Astrocyte of the hippocampus (primary cell): ENCODE data around the gene GNPDA1.
A peak's percentile ranks its signal among the peaks of the same experiment; 100 is the strongest.
"Not testable (repeated sequence)": the region's sequence is repeated elsewhere in the genome, so short reads cannot be mapped to it uniquely, and the experiment has no call there.

Experiments used
- DNase-seq: peaks from one replicate; pipeline ENCODE4 v3.0.0; 2011; ENCODE audit warnings: low read depth, low spot score

The GNPDA1 gene

DNA sequence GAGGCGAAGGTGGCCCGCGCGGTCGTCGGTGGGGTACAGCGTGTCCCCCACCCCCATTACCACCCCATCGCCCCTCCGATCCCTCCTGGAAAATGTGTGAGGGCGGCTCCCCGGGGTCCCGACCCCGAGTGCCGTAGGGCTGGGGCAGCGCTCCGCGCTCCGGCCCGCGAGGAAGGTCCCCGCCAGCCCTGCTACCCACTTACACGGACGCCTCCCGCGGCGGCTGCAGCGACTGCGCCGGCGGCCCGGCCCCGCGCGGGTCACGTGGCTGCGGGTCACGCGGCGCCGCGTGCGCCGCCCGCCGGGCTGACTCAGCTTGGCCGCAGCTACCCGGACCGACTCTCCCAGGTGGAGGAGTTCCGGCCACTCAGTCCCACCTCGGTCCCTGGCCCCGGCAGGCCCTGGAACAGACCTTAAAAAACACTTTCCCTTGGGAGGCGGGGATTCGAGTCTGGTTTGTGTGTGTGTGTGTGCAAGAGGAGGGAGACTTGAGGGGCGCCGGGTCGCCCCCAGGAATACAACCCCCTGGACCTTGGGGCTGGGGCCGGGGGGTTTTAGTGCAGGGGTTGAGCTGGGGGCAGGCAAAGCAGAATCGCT lies at the start of gene GNPDA1:
Gene GNPDA1, minus strand, starts transcription at position 236 of the 597 bp plus-strand sequence. CDS start 992 bp downstream, outside the sequence.
- DNase-seq, result peak; percentile 95

- peak; percentile 23 for DNase-seq
These were observed 46.6 kb upstream of the GNPDA1 start for GRCh38 chr5:142059304-142059940.

- no peak for DNase-seq
These were observed 44.9 kb upstream of the GNPDA1 start for GRCh38 chr5:142057697-142058056.

GRCh38 chr5:142056816-142057696 lies 44.2 kb upstream of the GNPDA1 start:
- peak; percentile 54 for DNase-seq

- DNase-seq, result no peak
These were observed 42.5 kb upstream of the GNPDA1 start for GRCh38 chr5:142055301-142055700.

GRCh38 chr5:142053426-142054151 lies 40.8 kb upstream of the GNPDA1 start:
- DNase-seq, result peak; percentile 51

- not testable (repeated sequence) for DNase-seq
These were observed 39.2 kb upstream of the GNPDA1 start for GRCh38 chr5:142052026-142052425.

DNA sequence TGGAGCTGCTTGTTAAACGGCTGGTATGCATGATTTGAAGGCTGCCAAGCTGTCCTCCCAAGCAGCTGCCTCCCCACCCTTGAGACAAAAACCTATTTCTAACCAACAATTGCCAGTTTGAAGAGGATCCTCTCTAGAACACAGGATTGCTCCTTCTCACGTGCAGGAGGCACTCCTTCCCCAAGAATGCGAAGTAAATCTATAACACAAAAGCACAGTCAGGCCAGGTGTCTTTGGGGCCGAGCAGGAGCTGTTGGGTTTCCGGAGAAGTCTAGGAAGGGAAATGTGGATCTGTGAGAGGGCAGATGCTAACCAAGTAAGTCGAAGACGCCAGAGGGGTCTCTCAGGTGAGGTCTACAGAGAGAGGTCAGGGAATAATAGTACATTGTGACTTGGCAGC lies 35.4 kb upstream of the GNPDA1 start:
- DNase-seq, result no peak

DNA sequence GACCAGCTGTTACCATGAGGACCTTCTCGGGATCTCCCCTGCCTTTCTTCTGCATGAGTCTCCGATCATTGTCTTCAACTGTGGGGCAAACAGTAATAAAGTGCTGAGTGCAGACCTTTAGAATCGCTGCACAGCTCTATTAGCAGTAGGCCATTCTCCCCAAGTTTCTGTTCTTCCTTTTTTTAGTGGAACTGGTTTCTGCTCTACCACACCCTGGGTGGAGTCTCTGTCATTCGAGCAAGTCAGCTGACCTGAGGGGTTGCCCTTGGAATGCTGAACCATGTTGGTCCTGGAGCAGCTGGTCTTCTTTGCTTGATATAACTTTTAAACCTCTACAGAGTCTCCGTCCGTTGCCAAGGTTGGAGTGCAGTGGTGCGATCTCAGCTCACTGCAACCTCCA lies 33.4 kb upstream of the GNPDA1 start:
- no peak for DNase-seq

DNA sequence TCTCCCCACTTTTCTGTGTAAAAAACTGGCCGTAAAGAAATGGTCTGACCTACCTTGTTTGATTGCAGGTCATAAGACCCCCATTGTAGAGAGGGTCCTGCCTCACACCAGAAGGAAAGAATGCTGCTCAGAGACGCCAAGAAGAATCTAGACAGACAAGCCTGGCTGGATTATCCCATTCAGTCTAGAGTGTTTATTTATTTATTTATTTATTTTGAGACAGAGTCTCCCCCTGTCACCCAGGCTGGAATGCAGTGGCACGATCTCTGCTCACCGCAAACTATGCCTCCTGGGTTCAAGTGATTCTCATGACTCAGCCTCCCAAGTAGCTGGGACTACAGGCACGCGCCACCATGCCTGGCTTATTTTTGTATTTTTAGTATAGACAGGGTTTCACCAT lies 28.1 kb upstream of the GNPDA1 start:
- not testable (repeated sequence) for DNase-seq

- DNase-seq, result no peak
These were observed 27.5 kb upstream of the GNPDA1 start for GRCh38 chr5:142040285-142040684.

DNA sequence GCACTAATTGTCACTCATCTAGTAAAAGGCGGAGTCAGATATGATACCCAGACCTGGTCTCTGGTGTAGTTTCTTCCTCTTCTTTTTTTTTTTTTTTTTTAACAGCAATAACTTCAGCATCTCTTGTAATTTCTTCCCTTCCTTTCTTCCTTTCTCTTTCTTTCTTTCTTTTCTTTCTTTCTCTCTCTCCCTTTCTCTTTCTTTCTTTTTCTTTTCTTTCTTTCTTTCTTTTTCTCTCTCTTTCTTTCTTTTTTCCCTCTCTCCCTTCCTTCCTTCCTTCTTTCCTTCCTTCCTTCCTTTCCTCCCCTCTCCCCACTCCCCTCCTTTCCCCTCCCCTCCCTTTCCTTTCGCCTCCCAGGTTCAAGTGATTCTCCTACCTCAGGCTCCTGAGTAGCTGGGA lies 25.9 kb upstream of the GNPDA1 start:
- DNase-seq, result no peak

DNA sequence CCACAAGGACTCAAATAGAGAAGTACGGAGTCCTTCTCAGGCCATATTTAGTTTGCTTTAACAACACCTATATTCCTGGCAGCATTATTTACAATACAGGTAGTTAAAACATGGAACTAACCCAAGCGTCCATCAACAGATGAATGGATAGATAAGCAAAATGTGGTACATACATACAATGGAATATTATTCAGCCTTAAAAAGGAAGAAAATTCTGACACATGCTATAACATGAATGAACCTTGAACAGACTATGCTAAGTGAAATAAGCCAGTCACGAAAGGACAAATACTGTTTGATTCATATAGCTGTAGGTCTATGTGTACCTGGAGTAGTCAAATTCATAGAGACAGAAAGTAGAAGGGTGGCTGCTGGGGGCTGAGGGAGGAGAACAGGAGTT lies 24.8 kb upstream of the GNPDA1 start:
- DNase-seq, result not testable (repeated sequence)

DNA sequence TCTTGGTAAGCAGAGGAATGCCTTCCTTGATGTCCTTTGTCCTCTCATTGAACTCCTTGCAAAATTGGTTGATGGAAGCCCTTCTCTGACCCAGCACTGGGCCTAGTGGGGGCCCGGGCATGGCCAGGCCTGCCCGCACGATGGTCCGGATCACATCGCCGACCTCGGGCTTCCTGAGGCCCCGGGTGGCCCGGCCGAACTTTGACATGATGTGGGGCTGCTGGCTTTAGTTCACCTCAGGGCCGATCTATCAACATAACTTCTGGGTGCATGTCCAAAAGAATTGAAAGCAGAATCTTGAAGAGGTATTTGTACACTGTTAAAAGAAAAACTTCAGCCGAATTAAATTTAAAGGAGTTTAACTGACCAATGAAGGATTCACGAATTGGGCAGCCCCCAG lies 24.1 kb upstream of the GNPDA1 start:
- no peak for DNase-seq

- DNase-seq, result no peak
These were observed 22.2 kb upstream of the GNPDA1 start for GRCh38 chr5:142034994-142035393.

DNA sequence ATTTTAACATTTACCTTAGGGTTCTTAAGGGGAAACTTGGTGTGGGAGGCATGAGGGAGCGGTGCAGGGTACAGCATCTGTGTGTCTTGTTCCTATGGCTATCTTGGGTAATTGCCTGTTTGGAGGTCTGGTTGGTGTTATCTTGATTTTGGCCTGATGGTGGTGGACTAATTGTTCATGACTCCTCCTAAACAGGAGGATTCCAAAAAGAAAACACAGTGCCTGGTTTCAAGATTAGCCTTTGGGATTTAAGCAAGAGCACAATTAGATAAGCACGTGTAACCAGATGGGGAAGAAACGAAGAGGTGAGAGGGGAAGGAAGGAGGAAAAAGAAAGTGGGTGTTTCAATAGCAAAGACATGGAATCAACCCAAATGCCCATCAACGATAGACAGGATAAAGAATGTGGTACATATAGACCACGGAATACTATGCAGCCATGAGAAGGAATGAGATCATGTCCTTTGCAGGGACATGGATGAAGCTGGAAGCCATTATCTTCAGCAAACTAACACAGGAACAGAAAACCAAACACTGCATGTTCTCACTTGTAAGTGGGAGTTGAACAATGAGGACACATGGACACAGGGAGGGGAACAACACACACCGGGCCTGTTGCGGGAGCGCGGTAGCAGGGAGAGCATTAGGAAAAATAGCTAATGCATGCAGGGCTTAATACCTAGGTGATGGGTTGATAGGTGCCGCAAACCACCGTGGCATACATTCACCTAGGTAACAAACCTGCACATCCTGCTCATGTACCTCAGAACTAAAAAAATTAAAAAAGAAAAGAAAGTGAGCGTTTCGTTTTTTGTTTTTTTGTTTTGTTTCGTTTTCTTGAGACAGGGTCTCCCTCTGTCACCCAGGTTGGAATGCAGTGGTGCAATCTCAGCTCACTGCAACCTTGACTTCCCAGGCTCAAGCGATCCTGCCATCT lies 21.1 kb upstream of the GNPDA1 start:
- not testable (repeated sequence) for DNase-seq

DNA sequence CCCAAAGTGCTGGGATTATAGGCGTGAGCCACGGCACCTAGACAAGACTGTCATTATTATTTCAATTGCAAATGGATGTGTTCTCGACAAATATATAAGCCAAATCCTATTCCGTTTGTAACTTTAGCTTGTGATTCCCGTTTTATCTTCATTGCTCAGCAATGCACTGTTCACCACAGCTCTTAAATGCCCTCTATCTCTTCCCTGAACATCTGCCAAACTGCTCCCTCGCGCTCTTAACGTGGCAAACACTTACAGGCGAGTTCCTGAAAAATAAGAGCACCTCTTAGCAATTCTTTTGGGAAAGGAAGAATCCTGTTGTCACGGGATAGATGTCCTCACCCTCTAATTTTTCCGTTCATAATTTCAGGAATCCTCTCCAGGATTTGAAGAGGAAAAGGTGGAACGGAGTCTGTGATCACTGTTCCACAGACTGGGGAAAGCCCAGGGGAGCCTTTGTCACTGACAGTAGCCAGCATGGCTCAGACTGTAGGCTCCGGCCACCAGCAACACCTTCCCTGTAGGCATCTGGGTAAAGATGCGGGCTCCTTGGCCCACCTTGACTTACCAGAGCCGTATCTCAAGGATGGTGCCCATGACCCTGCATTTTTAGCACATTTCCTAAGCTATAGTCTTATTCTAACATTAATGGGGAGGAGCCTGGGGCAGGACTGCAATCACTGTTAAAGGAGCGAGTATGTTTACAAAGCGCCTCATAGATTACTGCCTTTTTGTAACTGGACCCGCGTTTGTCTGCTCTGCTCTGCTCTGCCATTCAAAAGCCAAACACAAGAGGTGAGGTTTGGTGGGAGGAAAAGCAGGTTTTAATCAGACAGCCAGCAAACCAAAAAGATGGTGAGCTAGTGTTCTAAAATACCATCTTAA lies 20.2 kb upstream of the GNPDA1 start:
- no peak for DNase-seq

DNA sequence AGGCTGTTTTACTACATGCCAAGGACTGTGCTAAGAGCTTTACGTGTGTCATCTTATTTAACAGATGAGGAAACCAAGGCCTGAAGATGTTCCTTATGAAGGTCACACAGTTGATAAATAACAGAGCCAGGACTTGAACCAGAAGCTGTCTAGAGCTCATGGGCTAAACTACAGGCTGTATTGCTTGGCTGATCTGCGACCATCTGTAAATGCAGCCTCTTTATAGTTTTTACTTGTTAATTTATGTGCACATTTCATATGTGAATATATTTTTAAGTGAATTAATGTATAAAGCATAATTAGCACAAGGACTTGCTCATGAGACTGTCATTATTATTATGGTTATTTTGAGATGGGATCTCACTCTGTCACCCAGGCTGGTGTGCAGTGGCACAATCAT lies 19.3 kb upstream of the GNPDA1 start:
- no peak for DNase-seq

DNA sequence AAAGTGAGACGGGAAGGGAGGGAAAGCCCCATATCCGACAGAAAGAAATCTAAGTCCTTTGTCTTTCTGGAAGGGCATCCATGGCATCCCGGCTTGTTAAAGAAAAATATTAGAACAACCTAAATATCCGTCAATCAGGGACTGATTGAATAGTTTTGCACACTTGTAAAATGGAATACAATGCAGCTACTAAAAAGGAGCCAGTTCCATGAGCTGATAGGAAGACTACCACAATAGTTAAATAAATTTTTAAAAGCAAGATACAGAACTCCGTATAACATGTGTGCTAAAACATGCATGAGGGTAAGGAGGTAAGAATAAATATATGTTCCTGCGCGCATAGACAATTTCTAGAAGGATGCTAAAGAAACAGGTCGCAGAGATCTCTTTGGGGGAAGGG lies 12.8 kb upstream of the GNPDA1 start:
- DNase-seq, result no peak

GRCh38 chr5:142024771-142025304 lies 12.0 kb upstream of the GNPDA1 start:
- DNase-seq, result peak; percentile 92
